Activated T-helper 1 cell treated with anti-CD3 and anti-CD28 coated beads, Interleukin-12 subunit alpha, Interleukin-12 subunit beta, Interleukin-2, Interleukin-4 antibody, amounts not matched to agents 30 ng/mL and 10 ng/mL and 1 ng/mL, durations not matched to agents 14 hours and 24 hours and 36 hours (primary cell): ENCODE results near the gene TTC39A. TPM values are rescaled to one million over a fixed set of nuclear protein-coding genes. Genes with fewer than 3 reads are reported as not detected.

Source experiments
- DNase-seq: peaks from one replicate; pipeline ENCODE4 v3.0.0; 2021; ENCODE audit warnings: low spot score
- H3K27ac Mint-ChIP-seq: one replicate; pipeline ENCODE4 v1.8.0; 2021; ENCODE audit warnings: mild to moderate bottlenecking, mixed read lengths
- H3K27me3 Mint-ChIP-seq: one replicate; pipeline ENCODE4 v1.8.0; 2022; ENCODE audit warnings: mild to moderate bottlenecking, moderate library complexity, mixed read lengths; ENCODE audit not compliant: insufficient read depth
- H3K36me3 Mint-ChIP-seq: one replicate; pipeline ENCODE4 v1.8.0; 2021; ENCODE audit warnings: low read depth, mixed read lengths
- H3K4me1 Mint-ChIP-seq: one replicate; pipeline ENCODE4 v1.8.0; 2021; ENCODE audit warnings: low read depth, mixed read lengths
- H3K4me3 Mint-ChIP-seq: one replicate; pipeline ENCODE4 v1.8.0; 2021; ENCODE audit warnings: mild to moderate bottlenecking, moderate library complexity, mixed read lengths
- H3K9me3 Mint-ChIP-seq: one replicate; pipeline ENCODE4 v1.8.0; 2021; ENCODE audit warnings: mixed read lengths
- intact Hi-C: fragments of 100-400 bp; cut with micrococcal nuclease; formaldehyde crosslinking; loops from one replicate; pipeline ENCODE4 v1.15.1; 2024
- total RNA-seq: library from RNA; stranded (reverse); gene quantifications from 2 replicates; pipeline ENCODE4 v1.2.3, GENCODE V29; 2022

Gene TTC39A
- total RNA-seq, 1 donor from 2014 or later, result not detected

DNA sequence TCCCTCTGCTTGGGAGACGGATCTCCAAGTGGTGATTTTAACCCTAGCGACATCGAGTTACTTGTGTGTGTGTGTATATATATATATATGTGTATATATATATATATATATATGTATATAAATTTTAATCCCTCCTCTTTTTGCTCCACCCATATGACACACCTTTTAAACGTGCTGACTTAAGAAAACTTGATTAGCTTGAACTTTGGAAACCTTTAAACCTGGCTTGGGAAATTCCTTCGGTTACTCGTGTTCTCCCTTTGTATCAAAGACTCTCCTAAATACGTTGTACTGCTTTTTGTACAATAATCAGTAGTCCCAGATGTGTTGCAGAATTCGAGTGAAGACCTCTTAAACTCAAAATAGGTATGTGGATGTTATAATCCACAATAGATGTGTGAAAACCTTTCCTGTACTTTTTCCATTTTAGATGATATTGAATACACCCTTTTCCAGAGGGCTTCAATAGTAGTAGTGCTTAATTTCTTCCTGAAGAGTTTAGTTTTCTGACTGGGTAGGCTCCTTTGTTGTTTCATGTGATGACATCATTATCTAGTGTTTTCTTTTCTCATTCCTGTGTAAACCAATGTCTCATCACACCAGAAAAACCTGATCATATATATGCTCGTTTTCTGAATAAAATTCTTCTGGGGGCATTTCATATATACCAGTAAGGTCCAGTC, 92.9 kb downstream of the TTC39A start:
- DNase-seq, result no peak
- Mint-ChIP-seq H3K36me3 (peaks cover 4% of the 10 kb centered on the region), H3K4me1 (peaks cover 20% of the 10 kb centered on the region), H3K27me3 (peaks cover 2% of the 10 kb centered on the region), H3K9me3 (no peaks in the 10 kb centered on the region), H3K4me3 (no peak overlapping the region), H3K27ac (no peak overlapping the region)
- intact Hi-C loops, result loop anchor here (2.0 to 10.0 kb wide), 8 partner anchors 45 to 797 kb away; partner anchors contain the start of genes CDKN2C, EPS15, KTI12 and NRDC

Other genes with a start within 250 kb of the TTC39A start
- not detected in 2 replicates for gene C1orf185, start 228.3 kb downstream of the TTC39A start, total RNA-seq
- 28.4 and 29.6 TPM in 2 replicates for gene RNF11, start 94.3 kb downstream of the TTC39A start, total RNA-seq
- 53.0 and 55.5 TPM in 2 replicates for gene EPS15, start 188.7 kb upstream of the TTC39A start, total RNA-seq